ENCODE measurements around the gene ZKSCAN5.

DNA sequence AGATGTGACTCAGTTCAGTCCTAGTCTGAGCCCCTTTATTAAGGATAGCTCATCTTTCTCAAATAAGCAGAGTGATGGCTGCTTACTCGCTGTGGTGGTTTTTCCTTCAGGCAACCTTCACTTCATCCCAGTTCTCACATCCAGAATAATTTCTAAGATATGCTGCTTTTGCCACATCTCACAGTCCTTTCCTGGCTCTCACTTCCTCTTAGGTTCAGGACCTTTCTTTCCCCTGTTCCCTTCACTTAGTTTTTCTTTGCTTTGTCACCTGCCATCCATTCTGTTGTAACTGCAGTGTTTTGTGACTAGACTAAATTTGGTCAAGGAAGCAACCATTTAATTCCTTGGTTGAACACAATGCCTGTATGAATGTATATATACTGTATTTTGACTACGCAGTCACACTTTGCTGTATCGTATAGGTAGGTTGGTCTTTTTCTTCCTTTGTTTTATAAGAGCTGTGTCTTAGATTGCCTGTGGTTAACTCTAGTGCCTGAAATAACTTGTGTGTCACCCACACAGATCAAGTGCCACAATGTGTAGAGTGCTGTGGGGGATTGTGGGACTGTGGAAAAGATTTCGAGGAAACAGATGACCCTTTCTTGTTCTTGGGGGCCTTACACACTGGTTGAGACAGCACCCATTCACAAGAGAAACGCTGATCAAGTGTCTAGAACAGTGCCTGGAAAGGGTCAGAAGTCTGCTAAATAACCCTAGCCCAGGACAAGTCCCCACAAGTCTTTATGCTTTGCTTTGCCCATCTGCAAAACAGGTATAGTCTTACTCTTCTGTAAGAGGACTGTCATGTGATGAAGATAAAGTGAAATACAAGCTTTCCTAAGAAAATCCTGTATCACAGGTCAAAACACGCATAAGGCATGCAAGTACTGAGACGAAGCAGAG lies 56.6 kb downstream of the ZKSCAN5 start:
- no peak for TF ChIP-seq HDAC2 (IDR thresholded peaks at IDR 0.05; ENCODE audit: borderline replicate concordance in 1 of 2, low read depth in 2 of 2, low read length in 2 of 2)
- TF ChIP-seq MAFK (IDR thresholded peaks at IDR 0.05; ENCODE audit: low read depth, low read length), result no peak
- TF ChIP-seq RFX5 (IDR thresholded peaks at IDR 0.05; ENCODE audit: borderline replicate concordance, low read depth, low read length), result no peak
- TF ChIP-seq EP300 (IDR thresholded peaks at IDR 0.05; ENCODE audit: borderline replicate concordance in 1 of 2, low read depth in 2 of 2, low read length in 2 of 2), result no peak
- TF ChIP-seq PHF8 (conservative IDR thresholded peaks at IDR 0.05; ENCODE audit: low read depth, low read length), result no peak
